HG03196 (cell line): ENCODE results near the gene C11orf21.
"Not testable (repeated sequence)": the region's sequence is repeated elsewhere in the genome, so short reads cannot be mapped to it uniquely, and the experiment has no call there.

Experiments used
- ATAC-seq: cut with Tn5 transposase; IDR thresholded peaks from one replicate; pipeline ENCODE4 v1.9.1; 2021; ENCODE audit not compliant: unreplicated experiment

The C11orf21 gene

DNA sequence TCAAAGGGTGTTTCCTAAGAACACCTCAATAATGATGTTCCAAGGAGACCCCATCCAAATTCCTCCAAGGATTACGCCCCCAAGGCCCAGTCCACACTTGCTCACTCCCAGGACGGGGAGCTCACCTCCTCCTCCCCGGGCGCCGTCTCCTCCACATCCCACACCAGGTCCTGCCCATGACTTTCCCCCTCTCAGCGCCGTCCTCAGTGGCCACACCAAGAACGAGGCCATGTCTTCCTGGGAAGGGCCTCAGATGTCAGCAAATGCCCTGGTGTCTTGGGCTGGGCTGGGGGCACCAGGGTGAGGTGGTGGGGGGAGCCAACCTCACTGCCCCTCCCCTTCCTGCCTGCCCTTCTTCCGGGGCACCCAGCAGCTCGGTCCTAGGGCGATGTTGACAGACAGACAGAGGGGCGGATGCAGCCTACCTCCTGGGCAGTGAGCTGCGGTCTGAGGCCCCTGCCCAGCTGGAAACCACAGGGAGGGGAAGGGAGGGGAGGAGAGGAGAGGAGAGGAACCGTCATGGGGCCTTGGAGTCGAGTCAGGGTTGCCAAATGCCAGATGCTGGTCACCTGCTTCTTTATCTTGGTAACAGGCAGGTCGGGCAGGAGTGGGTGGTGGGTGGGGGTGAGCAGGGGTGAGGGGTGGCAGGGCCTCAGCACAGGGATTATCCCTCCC is at the start of gene C11orf21, which contains the start of gene TSPAN32:
Gene C11orf21, minus strand, starts transcription at position 288 of the 675 bp plus-strand sequence. Its CDS starts 110 bp downstream, at position 178.
Gene TSPAN32, plus strand, starts transcription at position 383 of the 675 bp plus-strand sequence. Its CDS starts 137 bp downstream, at position 520.
- ATAC-seq, result peak; percentile 59

DNA sequence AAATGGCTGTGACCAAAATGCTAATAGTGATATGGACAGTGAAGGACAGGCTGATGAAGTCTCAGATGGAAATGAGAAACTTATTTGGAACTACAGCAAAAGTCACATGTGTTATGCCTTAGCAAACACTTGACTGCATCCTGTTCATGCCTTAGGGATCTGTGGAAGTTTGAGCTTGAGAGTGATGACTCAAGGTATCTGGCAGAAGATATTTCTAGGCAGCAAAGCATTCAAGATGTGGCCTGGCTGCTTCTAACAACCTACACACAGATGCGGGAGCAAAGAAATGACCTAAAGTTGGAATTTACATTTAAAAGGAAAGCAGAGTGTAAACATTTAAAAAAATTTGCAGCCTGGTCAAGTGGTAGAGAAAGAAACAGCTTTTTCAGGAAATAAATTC is 47.3 kb upstream of the C11orf21 start:
- no peak for ATAC-seq

- ATAC-seq, result no peak
Measured at GRCh38 chr11:2347308-2347830, 45.7 kb upstream of the C11orf21 start.

DNA sequence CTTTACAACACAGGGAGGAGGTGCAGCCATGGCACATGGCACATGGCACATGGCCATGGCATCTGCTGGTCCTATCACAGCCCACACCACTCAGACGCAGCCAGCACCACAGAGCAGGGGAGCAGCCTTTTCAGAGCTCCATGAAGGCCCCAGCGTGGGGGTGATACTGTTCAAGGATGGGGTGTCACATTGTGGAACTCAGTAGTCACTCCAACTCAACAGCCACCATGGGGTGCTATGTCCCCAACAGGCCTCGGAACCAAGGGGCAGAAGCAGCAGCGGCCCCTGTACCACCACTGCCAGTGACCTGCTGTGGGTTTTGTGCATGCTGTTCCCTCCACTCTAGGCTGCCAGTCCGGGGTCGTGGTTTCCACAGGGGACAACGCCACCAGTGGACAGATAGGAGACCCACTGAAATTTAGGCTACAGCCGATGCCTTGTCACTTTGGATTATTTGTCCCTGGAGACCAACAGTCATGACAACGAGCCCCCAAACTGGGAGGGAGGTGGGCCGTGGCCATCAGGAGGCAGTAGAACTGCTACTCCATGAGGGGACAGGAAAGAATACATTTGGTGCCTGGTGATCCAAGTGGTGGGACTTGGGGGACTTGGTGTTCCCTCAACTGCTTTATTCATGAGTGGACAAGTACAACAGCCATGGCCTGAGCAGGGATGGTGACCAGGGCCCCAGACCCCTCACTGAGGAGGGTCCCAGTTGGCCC is 45.0 kb upstream of the C11orf21 start:
- ATAC-seq, result no peak

- no peak for ATAC-seq
Measured at GRCh38 chr11:2346014-2346413, 44.3 kb upstream of the C11orf21 start.

DNA sequence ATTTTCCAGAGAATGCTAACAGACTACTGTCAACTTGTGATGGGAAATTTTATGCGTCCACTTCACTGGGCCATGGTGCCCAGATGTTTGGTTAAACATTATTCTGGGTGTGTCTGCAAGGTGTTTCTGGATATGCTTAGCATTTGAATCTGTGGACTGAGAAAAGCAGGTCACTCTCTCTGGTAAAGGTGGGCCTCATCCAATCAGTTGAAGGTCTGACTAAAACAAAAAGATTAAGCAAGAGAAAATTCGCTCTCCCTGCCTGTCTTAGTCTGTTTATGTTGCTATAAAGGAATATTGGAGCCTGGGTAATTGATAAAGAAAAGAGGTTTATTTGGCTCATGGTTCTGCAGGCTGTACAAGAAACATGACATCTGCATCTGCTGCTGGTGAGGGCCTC is 43.3 kb upstream of the C11orf21 start:
- no peak for ATAC-seq

DNA sequence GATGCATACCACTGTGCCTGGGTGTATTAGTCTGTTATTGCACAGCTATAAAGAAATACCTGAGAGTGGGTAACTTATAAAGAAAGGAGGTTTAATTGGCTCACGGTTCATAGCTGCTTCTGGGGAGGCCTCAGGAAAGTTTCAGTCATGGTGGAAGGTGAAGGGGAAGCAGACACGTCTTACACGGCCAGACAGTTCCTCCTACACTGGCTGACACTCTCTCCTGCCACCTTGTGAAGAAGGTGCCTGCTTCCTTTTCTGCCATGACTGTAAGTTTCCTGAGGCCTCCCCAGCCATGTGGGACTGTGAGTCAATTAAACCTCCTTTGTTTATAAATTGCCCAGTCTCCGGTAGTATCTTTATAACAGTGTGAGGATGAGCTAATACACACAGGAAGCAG is 41.8 kb upstream of the C11orf21 start:
- ATAC-seq, result no peak

DNA sequence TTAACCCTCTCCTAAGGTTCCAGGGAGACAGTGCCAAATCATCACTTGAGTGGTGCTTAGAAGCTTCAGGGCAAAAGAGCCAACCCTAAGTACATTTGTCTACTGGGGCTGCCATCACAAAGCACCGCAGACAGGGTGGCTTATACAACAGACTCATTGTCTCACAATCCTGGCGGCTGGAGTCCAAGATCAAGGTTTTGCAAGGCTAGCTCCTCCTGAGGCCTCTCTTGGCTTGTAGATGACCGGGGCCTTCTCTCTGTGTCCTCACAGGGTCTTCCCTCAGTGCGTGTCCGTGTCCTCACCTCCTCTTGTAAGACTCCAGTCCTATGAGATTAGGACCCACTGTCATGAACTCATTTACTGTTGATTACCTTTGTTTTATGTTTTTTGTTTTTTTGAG is 41.3 kb upstream of the C11orf21 start:
- ATAC-seq, result no peak

DNA sequence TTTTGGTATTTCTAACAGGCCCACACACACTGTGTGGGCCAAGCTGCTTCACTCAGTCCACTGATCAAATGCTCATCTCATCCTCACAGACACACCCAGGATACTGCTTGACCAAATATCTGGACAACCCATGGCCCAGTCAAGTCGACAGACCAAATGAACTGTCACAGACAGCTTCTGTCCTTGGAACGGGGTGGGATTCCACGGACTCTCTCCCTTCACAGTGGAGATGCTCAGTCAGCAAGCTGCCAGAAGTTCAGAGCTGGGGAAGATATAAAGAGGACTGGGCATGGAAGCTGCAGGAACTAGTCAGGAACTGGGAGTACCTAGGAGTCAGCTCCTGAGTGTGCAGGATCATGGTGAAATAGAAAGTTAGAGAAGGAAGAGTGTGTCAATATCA is 40.8 kb upstream of the C11orf21 start:
- ATAC-seq, result no peak

DNA sequence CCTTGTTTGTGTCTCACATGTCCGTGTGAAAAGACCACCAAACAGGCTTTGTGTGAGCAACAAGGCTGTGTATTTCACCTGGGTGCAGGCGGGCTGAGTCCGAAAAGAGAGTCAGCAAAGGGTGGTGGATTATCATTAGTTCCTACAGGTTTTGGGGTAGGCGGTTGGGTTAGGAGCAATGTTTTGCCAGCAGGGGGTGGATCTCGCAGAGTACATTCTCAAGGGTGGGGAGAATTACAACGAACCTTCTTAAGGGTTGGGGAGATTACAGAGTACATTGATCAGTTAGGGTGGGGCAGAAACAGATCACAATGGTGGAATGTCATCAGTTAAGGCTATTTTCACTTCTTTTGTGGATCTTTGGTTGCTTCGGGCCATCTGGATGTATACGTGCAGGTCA is 37.0 kb upstream of the C11orf21 start:
- not testable (repeated sequence) for ATAC-seq

DNA sequence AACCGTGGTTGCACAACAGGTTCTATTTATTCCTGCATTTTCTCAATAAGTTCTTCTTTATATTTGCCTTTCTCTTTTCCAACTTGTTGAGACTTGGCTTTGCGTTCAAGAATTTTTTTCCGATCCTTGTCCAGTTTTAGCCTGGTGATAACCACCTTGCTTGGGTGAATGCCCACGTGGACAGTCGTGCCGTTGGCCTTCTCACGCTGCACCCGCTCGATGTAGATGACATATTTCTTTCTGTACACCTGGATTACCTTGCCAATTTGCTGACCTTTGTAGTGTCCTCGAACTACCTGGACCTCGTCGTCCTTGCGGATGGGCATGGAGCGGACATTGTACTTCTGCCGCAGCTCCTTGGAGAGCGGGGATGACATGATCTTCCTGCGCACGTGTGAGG is 33.6 kb upstream of the C11orf21 start:
- not testable (repeated sequence) for ATAC-seq

DNA sequence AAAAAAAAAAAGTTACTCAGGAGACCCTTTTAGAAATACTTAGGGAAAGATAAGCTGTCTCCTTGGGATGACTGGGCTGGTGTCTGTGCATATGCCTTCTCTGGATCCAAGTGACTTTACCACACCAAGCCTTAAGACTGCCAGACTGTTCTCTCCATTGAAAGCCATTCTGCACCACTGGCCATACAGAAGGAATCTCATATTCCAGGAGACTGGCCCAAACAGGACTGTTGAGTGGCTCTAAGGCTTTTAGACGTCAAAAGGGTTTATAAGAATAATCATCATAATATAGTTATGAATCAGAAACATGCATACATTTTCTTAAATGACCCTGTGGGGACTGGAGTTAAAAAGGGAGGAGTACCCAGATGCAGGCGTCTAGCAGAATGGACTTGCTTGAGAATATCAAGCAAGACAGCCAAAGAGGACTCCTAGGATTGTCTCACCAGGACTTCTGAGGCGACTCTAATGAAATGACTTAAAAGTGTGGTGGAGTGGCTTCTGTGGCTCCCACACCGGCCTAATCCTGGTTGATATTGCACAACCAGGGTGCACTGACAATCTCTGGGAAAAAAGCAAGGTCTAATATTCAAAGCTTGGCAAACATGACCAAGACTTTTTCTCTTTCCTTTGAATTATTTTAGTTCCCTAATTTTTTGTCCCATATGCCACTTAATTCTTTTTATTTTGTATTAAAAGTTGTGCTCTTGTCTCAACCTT is 31.9 kb upstream of the C11orf21 start:
- not testable (repeated sequence) for ATAC-seq

DNA sequence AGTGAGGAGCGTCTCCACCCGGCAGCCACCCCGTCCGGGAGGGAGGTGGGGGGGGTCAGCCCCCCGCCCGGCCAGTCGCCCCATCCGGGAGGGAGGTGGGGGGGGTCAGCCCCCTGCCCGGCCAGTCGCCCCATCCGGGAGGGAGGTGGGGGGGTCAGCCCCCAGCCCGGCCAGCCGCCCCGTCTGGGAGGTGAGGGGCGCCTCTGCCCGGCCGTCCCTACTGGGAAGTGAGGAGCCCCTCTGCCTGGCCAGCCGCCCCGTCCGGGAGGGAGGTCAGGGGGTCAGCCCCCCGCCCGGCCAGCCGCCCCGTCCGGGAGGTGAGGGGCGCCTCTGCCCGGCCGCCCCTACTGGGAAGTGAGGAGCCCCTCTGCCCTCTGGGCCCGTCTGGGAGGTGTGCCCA is 30.9 kb upstream of the C11orf21 start:
- not testable (repeated sequence) for ATAC-seq

- ATAC-seq, result no peak
Measured at GRCh38 chr11:2331404-2331803, 29.7 kb upstream of the C11orf21 start.

DNA sequence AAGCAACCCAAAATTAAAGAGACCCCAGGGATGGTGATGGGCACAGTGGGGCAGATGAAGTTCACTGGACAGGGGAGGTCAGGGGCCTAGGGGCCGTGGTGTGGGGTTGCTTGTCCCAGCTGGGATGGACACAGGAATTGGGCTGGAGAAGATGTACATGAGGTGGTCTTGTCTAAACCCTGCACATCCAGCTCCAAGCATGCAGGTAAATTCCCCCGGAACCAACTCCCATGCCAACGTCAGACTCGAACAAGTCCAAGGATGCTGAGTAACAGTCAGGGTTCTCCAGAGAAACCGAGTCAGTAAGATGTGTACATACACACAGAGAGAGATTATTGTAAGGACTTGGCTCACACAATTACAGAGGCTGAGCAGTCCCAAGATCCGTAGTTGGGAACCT is 29.0 kb upstream of the C11orf21 start:
- no peak for ATAC-seq

- ATAC-seq, result no peak
Measured at GRCh38 chr11:2329551-2329950, 27.8 kb upstream of the C11orf21 start.

- no peak for ATAC-seq
Measured at GRCh38 chr11:2328656-2329354, 27.1 kb upstream of the C11orf21 start.

DNA sequence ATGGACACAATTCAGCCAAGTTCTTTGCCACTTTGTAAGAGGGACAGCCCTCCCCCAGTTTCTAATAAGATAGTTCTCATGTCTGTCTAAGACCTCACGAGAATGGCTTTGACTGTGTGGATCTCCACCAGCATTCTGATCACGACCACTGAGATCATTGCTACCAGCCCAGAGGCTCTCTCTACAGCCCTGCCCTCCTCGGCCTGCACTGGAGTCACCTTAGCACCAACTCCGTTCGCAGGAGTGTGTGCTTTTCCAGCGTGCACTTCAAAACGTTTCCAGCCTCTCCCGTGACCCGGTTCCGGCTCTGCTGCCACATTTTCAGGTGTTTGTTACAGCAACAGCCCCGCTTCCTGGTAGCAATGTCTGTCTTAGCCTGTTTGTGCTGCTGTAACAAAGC is 26.3 kb upstream of the C11orf21 start:
- ATAC-seq, result no peak

DNA sequence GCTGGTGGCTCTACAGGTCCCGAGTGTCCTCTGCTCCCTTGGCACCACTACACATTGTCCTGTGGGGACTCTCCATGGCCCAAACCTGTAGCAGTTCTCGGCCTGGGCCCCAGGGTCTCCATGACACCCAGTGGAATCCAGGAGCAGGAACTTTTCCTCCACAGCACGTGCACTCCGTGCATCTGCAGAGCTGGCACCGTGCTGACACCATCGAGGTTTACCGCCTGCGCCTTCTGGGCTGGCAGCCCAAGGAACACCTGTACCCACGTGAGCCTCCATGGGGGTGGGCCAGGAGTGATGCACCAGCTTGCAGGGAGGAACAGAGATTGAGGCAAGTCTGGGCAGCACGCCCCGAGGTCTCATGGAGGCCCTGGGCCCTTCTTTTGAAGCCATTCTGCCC is 25.3 kb upstream of the C11orf21 start:
- no peak for ATAC-seq

DNA sequence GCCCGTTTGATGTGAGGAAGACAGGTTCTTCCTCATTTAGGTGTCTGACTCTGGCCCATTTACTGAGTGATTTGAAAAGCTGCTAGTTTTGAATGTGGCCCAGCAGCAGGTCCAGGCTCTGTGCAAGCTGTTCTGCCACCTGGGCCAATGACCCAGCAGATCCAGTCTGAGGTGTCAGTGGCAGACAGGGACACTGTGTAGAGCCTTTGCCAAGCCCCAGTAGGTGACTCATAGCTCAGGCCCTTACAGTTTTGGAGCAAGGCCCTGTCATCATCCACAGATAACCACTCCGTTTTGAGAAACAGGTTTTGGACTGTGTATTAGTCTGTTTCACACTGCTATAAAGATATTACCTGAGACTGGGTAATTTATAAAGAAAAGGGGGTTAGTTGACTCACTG is 24.0 kb upstream of the C11orf21 start:
- no peak for ATAC-seq

DNA sequence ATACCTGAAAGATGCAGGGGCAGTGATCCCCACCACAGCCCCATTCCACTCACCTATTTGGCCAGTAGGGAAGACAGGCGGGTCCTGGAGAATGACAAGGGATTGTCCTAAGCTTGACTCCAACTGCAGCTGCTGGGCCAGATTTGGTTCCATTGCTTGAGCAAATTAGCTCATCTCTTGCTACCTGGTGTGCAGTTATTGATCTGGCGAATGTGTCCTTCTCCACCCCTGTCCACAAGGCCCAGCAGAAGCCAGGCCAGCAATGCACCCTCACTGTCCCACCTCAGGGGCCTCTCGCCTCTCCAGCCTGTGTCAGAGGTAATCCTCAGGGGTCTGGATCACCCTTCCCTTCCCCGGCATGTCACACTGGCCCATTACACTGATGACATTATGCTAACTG is 23.4 kb upstream of the C11orf21 start:
- ATAC-seq, result no peak
